ENCODE results near the gene FUS. TPM values are rescaled to one million over a fixed set of nuclear protein-coding genes. Genes with fewer than 3 reads are reported as not detected.

Gene FUS
- total RNA-seq, 1 experiment from 2014 or later, result 770 TPM

DNA sequence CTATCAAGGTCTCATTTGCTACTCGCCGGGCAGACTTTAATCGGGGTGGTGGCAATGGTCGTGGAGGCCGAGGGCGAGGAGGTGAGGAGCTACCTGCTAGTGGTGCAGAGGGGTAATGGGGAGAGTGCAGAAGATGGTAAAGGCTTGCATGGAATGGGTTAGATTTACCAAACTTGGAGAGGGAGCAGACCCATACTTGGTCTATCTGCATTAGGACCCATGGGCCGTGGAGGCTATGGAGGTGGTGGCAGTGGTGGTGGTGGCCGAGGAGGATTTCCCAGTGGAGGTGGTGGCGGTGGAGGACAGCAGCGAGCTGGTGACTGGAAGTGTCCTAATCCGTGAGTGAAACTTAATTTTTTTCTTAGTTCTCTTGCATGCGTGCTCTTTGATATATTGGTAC, 10.1 kb downstream of the FUS start:
- Mint-ChIP-seq H3K4me3 (no peak overlapping the region), H3K9me3 (no peaks in the 10 kb centered on the region), H3K27me3 (ENCODE audit: low read depth) (no peaks in the 10 kb centered on the region), H3K27ac (peak overlapping the region; percentile 80), H3K36me3 (peaks cover 98% of the 10 kb centered on the region), H3K4me1 (peaks cover 14% of the 10 kb centered on the region)
- TF ChIP-seq NFE2L1 (CRISPR knock-in tag; IDR thresholded peaks at IDR 0.05) (no peak), ZNF121 (CRISPR knock-in tag; IDR thresholded peaks at IDR 0.05) (no peak), RELA (CRISPR knock-in tag; IDR thresholded peaks at IDR 0.05; ENCODE audit: borderline replicate concordance) (no peak), ZNF317 (CRISPR knock-in tag; IDR thresholded peaks at IDR 0.05; ENCODE audit: borderline replicate concordance, low read depth) (no peak), NR2C2 (CRISPR knock-in tag; IDR thresholded peaks at IDR 0.05) (no peak), GTF2I (CRISPR knock-in tag; conservative IDR thresholded peaks at IDR 0.05) (no peak)
- TF ChIP-seq, protein P1, sequence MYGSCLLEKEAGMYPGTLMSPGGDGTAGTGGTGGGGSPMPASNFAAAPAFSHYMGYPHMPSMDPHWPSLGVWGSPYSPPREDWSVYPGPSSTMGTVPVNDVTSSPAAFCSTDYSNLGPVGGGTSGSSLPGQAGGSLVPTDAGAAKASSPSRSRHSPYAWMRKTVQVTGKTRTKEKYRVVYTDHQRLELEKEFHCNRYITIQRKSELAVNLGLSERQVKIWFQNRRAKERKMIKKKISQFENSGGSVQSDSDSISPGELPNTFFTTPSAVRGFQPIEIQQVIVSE (CRISPR knock-in tag; IDR thresholded peaks at IDR 0.05; ENCODE audit: borderline replicate concordance), result no peak
- TF ChIP-seq, protein P2, sequence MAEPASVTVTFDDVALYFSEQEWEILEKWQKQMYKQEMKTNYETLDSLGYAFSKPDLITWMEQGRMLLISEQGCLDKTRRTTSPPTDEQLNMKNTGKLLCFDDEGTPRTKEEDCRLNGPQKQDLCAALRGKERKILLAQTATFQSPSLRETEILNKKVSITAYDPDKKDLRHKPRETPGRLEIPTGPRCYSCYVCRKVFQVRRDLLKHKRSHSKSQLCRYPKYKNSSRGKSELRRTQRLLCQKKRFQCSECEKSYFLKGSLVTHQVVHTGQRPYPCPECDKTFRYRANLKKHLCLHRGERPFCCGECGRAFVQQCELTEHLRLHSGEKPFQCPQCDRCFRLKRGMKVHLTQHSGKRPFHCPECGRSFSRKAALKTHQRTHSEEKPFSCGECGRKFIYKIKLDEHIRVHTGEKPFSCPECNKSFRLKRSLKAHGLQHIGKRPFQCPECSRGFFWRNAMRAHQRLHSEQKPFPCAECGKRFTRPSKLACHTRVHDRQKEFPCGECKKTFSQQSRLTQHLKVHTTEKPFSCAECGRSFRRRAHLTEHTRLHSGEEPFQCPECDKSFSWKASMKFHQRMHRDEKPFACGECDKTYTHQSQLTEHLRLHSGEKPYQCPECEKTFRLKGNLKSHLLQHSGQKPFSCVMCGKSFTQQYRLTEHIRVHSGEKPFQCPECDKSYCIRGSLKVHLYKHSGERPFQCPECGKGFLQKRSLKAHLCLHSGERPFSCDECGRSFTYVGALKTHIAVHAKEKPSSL (CRISPR knock-in tag; conservative IDR thresholded peaks at IDR 0.05), result no peak
- TF ChIP-seq, protein P3, sequence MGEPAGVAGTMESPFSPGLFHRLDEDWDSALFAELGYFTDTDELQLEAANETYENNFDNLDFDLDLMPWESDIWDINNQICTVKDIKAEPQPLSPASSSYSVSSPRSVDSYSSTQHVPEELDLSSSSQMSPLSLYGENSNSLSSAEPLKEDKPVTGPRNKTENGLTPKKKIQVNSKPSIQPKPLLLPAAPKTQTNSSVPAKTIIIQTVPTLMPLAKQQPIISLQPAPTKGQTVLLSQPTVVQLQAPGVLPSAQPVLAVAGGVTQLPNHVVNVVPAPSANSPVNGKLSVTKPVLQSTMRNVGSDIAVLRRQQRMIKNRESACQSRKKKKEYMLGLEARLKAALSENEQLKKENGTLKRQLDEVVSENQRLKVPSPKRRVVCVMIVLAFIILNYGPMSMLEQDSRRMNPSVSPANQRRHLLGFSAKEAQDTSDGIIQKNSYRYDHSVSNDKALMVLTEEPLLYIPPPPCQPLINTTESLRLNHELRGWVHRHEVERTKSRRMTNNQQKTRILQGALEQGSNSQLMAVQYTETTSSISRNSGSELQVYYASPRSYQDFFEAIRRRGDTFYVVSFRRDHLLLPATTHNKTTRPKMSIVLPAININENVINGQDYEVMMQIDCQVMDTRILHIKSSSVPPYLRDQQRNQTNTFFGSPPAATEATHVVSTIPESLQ (CRISPR knock-in tag; IDR thresholded peaks at IDR 0.05), result no peak
- ATAC-seq (no peak), DNase-seq (ENCODE audit: low spot score) (no peak)
- ChIA-PET POLR2A (interaction anchor here (1.1 kb wide), 1 partner anchor 9 kb away, joined by 4 read pairs; no protein-coding TSS in a partner anchor), CTCF (no interaction called here)

DNA sequence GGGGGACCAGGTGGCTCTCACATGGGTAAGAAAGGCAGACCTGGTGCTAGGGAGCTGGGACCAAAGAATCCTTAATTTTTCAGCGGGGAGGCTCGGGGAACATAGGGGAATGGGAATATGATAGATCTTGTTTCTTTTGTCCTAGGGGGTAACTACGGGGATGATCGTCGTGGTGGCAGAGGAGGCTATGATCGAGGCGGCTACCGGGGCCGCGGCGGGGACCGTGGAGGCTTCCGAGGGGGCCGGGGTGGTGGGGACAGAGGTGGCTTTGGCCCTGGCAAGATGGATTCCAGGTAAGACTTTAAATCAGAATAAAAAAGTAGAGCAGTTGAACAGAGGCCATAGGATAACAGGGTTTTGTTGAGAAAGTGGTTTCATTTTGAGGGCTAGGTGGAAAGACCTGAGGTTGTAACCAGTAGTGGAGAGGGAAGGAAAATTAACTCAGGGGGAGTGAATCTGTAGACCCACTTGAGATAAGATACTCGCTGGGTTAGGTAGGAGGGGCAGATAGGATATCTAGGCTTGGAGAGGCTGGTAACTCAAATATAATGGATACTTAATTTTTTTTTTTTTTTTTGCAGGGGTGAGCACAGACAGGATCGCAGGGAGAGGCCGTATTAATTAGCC, 11.0 kb downstream of the FUS start:
- Mint-ChIP-seq H3K4me1 (peaks cover 11% of the 10 kb centered on the region), H3K4me3 (no peak overlapping the region), H3K36me3 (peaks cover 98% of the 10 kb centered on the region), H3K9me3 (no peaks in the 10 kb centered on the region), H3K27ac (no peak overlapping the region), H3K27me3 (ENCODE audit: low read depth) (no peaks in the 10 kb centered on the region)
- ATAC-seq (no peak), DNase-seq (ENCODE audit: low spot score) (no peak)
- CTCF ChIA-PET, result no interaction called here
- POLR2A ChIA-PET, result interaction anchor here (1.8 kb wide), 1 partner anchor 11 kb away, joined by 6 read pairs; the partner anchor contains the start of gene FUS
- TF ChIP-seq MLX (CRISPR knock-in tag; IDR thresholded peaks at IDR 0.05) (no peak), NFE2L1 (CRISPR knock-in tag; IDR thresholded peaks at IDR 0.05) (no peak), ETV6 (CRISPR knock-in tag; IDR thresholded peaks at IDR 0.05) (no peak), JUN (CRISPR knock-in tag; IDR thresholded peaks at IDR 0.05) (no peak), AFF4 (CRISPR knock-in tag; IDR thresholded peaks at IDR 0.05; ENCODE audit: borderline replicate concordance) (no peak), RELA (CRISPR knock-in tag; IDR thresholded peaks at IDR 0.05; ENCODE audit: borderline replicate concordance) (no peak), CTCF (IDR thresholded peaks at IDR 0.05) (no peak), SP1 (CRISPR knock-in tag; conservative IDR thresholded peaks at IDR 0.05) (no peak), NR1H2 (CRISPR knock-in tag; IDR thresholded peaks at IDR 0.05) (no peak)
- TF ChIP-seq, protein P4, sequence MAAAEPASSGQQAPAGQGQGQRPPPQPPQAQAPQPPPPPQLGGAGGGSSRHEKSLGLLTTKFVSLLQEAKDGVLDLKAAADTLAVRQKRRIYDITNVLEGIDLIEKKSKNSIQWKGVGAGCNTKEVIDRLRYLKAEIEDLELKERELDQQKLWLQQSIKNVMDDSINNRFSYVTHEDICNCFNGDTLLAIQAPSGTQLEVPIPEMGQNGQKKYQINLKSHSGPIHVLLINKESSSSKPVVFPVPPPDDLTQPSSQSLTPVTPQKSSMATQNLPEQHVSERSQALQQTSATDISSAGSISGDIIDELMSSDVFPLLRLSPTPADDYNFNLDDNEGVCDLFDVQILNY (CRISPR knock-in tag; IDR thresholded peaks at IDR 0.05), result no peak
- TF ChIP-seq, protein P5, sequence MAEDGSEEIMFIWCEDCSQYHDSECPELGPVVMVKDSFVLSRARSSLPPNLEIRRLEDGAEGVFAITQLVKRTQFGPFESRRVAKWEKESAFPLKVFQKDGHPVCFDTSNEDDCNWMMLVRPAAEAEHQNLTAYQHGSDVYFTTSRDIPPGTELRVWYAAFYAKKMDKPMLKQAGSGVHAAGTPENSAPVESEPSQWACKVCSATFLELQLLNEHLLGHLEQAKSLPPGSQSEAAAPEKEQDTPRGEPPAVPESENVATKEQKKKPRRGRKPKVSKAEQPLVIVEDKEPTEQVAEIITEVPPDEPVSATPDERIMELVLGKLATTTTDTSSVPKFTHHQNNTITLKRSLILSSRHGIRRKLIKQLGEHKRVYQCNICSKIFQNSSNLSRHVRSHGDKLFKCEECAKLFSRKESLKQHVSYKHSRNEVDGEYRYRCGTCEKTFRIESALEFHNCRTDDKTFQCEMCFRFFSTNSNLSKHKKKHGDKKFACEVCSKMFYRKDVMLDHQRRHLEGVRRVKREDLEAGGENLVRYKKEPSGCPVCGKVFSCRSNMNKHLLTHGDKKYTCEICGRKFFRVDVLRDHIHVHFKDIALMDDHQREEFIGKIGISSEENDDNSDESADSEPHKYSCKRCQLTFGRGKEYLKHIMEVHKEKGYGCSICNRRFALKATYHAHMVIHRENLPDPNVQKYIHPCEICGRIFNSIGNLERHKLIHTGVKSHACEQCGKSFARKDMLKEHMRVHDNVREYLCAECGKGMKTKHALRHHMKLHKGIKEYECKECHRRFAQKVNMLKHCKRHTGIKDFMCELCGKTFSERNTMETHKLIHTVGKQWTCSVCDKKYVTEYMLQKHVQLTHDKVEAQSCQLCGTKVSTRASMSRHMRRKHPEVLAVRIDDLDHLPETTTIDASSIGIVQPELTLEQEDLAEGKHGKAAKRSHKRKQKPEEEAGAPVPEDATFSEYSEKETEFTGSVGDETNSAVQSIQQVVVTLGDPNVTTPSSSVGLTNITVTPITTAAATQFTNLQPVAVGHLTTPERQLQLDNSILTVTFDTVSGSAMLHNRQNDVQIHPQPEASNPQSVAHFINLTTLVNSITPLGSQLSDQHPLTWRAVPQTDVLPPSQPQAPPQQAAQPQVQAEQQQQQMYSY (CRISPR knock-in tag; IDR thresholded peaks at IDR 0.05), result no peak
